Mesenchymal stem cell (in vitro differentiated cells and primary cell): ENCODE data around the gene MOCS2.
A peak's percentile ranks its signal among the peaks of the same experiment; 100 is the strongest.

Experiments used
- DNase-seq: peaks from one replicate; pipeline ENCODE4 v3.0.0-alpha.2; 2013
- H2AFZ ChIP-seq: one replicate; pipeline ENCODE4 v1.6.1; 2013; ENCODE audit warnings: low read depth, mild to moderate bottlenecking, control low read depth, inconsistent platforms, low read length, moderate library complexity
- H2AK5ac ChIP-seq: 2 replicates; pipeline ENCODE4 v1.6.1; 2013; ENCODE audit warnings: low read length, moderate library complexity, mild to moderate bottlenecking, inconsistent platforms; ENCODE audit not compliant: severe bottlenecking
- H2BK120ac ChIP-seq: one replicate; pipeline ENCODE4 v1.6.1; 2013; ENCODE audit warnings: low read depth, mild to moderate bottlenecking, inconsistent platforms, low read length, moderate library complexity
- H2BK12ac ChIP-seq, 2 experiments: one replicate each; pipeline ENCODE4 v1.6.1; 2013; ENCODE audit warnings: inconsistent platforms in 2 of 2, low read length in 2 of 2, mild to moderate bottlenecking in 2 of 2, moderate library complexity in 2 of 2, control low read depth in 1 of 2
- H2BK15ac ChIP-seq: one replicate; pipeline ENCODE4 v1.6.1; 2013; ENCODE audit warnings: mild to moderate bottlenecking, low read depth, inconsistent platforms; ENCODE audit not compliant: poor library complexity, severe bottlenecking
- H2BK5ac ChIP-seq: 2 replicates; pipeline ENCODE4 v1.6.1; 2013; ENCODE audit warnings: low read depth, mild to moderate bottlenecking, low read length, control low read depth, inconsistent platforms; ENCODE audit not compliant: poor library complexity, severe bottlenecking
- H3K14ac ChIP-seq, 2 experiments: one replicate each; pipeline ENCODE4 v1.6.1; 2013; ENCODE audit warnings: inconsistent platforms in 2 of 2, low read length in 2 of 2, control low read depth in 1 of 2, mild to moderate bottlenecking in 1 of 2, moderate library complexity in 1 of 2
- H3K18ac ChIP-seq, 2 experiments: one replicate each; pipeline ENCODE4 v1.6.1; 2013; ENCODE audit warnings: inconsistent platforms in 2 of 2, low read length in 2 of 2, control low read depth in 1 of 2, low read depth in 1 of 2, mild to moderate bottlenecking in 1 of 2
- H3K23ac ChIP-seq, 2 experiments: one replicate each; pipeline ENCODE4 v1.6.1; 2013; ENCODE audit warnings: inconsistent platforms in 2 of 2, low read length in 2 of 2, mild to moderate bottlenecking in 2 of 2, moderate library complexity in 2 of 2, control low read depth in 1 of 2
- H3K27ac ChIP-seq: 2 replicates; pipeline ENCODE4 v1.5.1; 2013; ENCODE audit warnings: mild to moderate bottlenecking, moderate library complexity, low read length, control low read depth, inconsistent platforms; ENCODE audit not compliant: poor library complexity, severe bottlenecking
- H3K27me3 ChIP-seq, 2 experiments: 2 replicates each; pipeline versions ENCODE4 v1.6.1 to v1.7.0; 2013; ENCODE audit warnings: low read length in 2 of 2, mild to moderate bottlenecking in 2 of 2, moderate library complexity in 2 of 2, control low read depth in 1 of 2, inconsistent platforms in 1 of 2; ENCODE audit not compliant: control insufficient read depth in 1 of 2, insufficient read depth in 1 of 2
- H3K36me3 ChIP-seq, 2 experiments: 2 replicates each; pipeline versions ENCODE4 v1.6.1 to v1.7.0; 2013; ENCODE audit warnings: low read length in 2 of 2, control low read depth in 1 of 2, inconsistent platforms in 1 of 2, low read depth in 1 of 2, mild to moderate bottlenecking in 1 of 2; ENCODE audit not compliant: insufficient read depth in 2 of 2, control insufficient read depth in 1 of 2
- H3K4ac ChIP-seq, 2 experiments: one replicate each; pipeline ENCODE4 v1.6.1; 2013; ENCODE audit warnings: inconsistent platforms in 2 of 2, low read length in 2 of 2, mild to moderate bottlenecking in 2 of 2, moderate library complexity in 2 of 2, control low read depth in 1 of 2, low read depth in 1 of 2
- H3K4me1 ChIP-seq: 2 replicates; pipeline ENCODE4 v1.6.1; 2013; ENCODE audit warnings: low read depth, low read length, control low read depth; ENCODE audit not compliant: control insufficient read depth, insufficient read depth
- H3K4me2 ChIP-seq: 2 replicates; pipeline ENCODE4 v1.6.1; 2013; ENCODE audit warnings: low read length, mild to moderate bottlenecking, inconsistent platforms; ENCODE audit not compliant: poor library complexity, severe bottlenecking
- H3K4me3 ChIP-seq, 2 experiments: 2 replicates each; pipeline versions ENCODE4 v1.5.1 to v1.7.0; 2013; ENCODE audit warnings: low read length in 2 of 2, mild to moderate bottlenecking in 2 of 2, control low read depth in 1 of 2, low read depth in 1 of 2; ENCODE audit not compliant: insufficient read depth in 1 of 2
- H3K79me1 ChIP-seq: replicated peaks from 2 replicates; pipeline ENCODE4 v1.6.1; 2013; ENCODE audit warnings: mild to moderate bottlenecking, control low read depth, low read length, inconsistent platforms; ENCODE audit not compliant: poor library complexity, severe bottlenecking
- H3K9ac ChIP-seq: 2 replicates; pipeline ENCODE4 v1.7.0; 2013; ENCODE audit warnings: mild to moderate bottlenecking, low read length, moderate library complexity
- H3K9me3 ChIP-seq: 2 replicates; pipeline ENCODE4 v1.7.0; 2013; ENCODE audit warnings: mild to moderate bottlenecking, low read length; ENCODE audit not compliant: control insufficient read depth
- H4K8ac ChIP-seq: one replicate; pipeline ENCODE4 v1.6.1; 2013; ENCODE audit warnings: inconsistent platforms, mild to moderate bottlenecking, low read length, moderate library complexity
- H4K91ac ChIP-seq: one replicate; pipeline ENCODE4 v1.6.1; 2013; ENCODE audit warnings: mild to moderate bottlenecking, low read length, inconsistent platforms
- WGBS: methylation state at CpG from one replicate; pipeline ENCODE4 v1.1.7; 2013; ENCODE audit warnings: mixed read lengths; 5-methylcytosine and 5-hydroxymethylcytosine counted together

MOCS2 gene

GRCh38 chr5:53091289-53091688 lies 18.3 kb downstream of the MOCS2 start:
- H3K4me1 ChIP-seq = peaks cover 6% of the 10 kb centered on the region
- H2BK120ac ChIP-seq = no peak overlapping the region
- H2AFZ ChIP-seq = no peak overlapping the region
- no peak overlapping the region for H2BK12ac ChIP-seq
- no peak overlapping the region for H2BK5ac ChIP-seq
- DNase-seq = peak; percentile 38
- peaks cover 3 to 44% of the 10 kb centered on the region in 2 experiments for H3K36me3 ChIP-seq
- H3K9me3 ChIP-seq = no peaks in the 10 kb centered on the region
- no peak overlapping the region for H3K4ac ChIP-seq
- H3K23ac ChIP-seq = no peak overlapping the region
- no peak overlapping the region for H3K4me2 ChIP-seq
- H3K4me3 ChIP-seq = no peak overlapping the region
- H3K14ac ChIP-seq = no peak overlapping the region
- no peak overlapping the region for H2AK5ac ChIP-seq
- peaks cover 2% of the 10 kb centered on the region for H3K79me1 ChIP-seq
- peak overlapping the region; percentile 45 for H3K9ac ChIP-seq
- no peaks in the 10 kb centered on the region for H3K27me3 ChIP-seq
- peak overlapping the region; percentile 26 for H3K27ac ChIP-seq
- H3K18ac ChIP-seq = no peak overlapping the region
- no peak overlapping the region for H4K8ac ChIP-seq
- no peak overlapping the region for H4K91ac ChIP-seq
- H2BK15ac ChIP-seq = no peak overlapping the region
- WGBS = no CpG with 5 or more reads among the region's 2 CpGs

GRCh38 chr5:53090229-53090628 lies 19.3 kb downstream of the MOCS2 start:
- H2BK120ac ChIP-seq = no peak overlapping the region
- H3K4me1 ChIP-seq = peaks cover 6% of the 10 kb centered on the region
- H3K27ac ChIP-seq = no peak overlapping the region
- H3K9me3 ChIP-seq = no peaks in the 10 kb centered on the region
- H4K8ac ChIP-seq = no peak overlapping the region
- no peak overlapping the region for H3K4me2 ChIP-seq
- no peak overlapping the region for H4K91ac ChIP-seq
- H3K27me3 ChIP-seq = no peaks in the 10 kb centered on the region
- H2BK12ac ChIP-seq = no peak overlapping the region
- H3K14ac ChIP-seq = no peak overlapping the region
- no peak overlapping the region for H2AFZ ChIP-seq
- no peak overlapping the region for H3K23ac ChIP-seq
- H2BK5ac ChIP-seq = no peak overlapping the region
- no peak overlapping the region for H3K4me3 ChIP-seq
- no peak for DNase-seq
- H3K36me3 ChIP-seq = peaks cover 1 to 43% of the 10 kb centered on the region in 2 experiments
- H3K4ac ChIP-seq = no peak overlapping the region
- no peak overlapping the region for H3K18ac ChIP-seq
- no peak overlapping the region for H3K9ac ChIP-seq
- H2BK15ac ChIP-seq = no peak overlapping the region
- H2AK5ac ChIP-seq = no peak overlapping the region
- peaks cover 2% of the 10 kb centered on the region for H3K79me1 ChIP-seq
- WGBS = 97% methylated on average over 5 of the region's 5 CpGs

- H3K23ac ChIP-seq = no peak overlapping the region
- H3K36me3 ChIP-seq = peaks cover 0 to 44% of the 10 kb centered on the region in 2 experiments
- no peak overlapping the region for H2AK5ac ChIP-seq
- no peak overlapping the region for H2BK5ac ChIP-seq
- H3K27me3 ChIP-seq = no peaks in the 10 kb centered on the region
- H3K9me3 ChIP-seq = no peaks in the 10 kb centered on the region
- H3K79me1 ChIP-seq = no peaks in the 10 kb centered on the region
- H2BK15ac ChIP-seq = no peak overlapping the region
- no peak overlapping the region for H2AFZ ChIP-seq
- H3K27ac ChIP-seq = no peak overlapping the region
- peaks cover 6% of the 10 kb centered on the region for H3K4me1 ChIP-seq
- no peak overlapping the region for H4K91ac ChIP-seq
- H4K8ac ChIP-seq = no peak overlapping the region
- H3K9ac ChIP-seq = no peak overlapping the region
- no peak overlapping the region for H3K14ac ChIP-seq
- H2BK12ac ChIP-seq = no peak overlapping the region
- no peak overlapping the region for H3K4me3 ChIP-seq
- H3K4me2 ChIP-seq = no peak overlapping the region
- no peak overlapping the region for H2BK120ac ChIP-seq
- 98% methylated on average over 4 of the region's 4 CpGs for WGBS
- no peak overlapping the region for H3K4ac ChIP-seq
- no peak for DNase-seq
- H3K18ac ChIP-seq = no peak overlapping the region
These were observed 20.0 kb downstream of the MOCS2 start for GRCh38 chr5:53089481-53089991.

- Histone ChIP-seq H3K4me3 (no peak overlapping the region), H3K14ac (no peak overlapping the region), H2BK120ac (no peak overlapping the region), H3K36me3 (peaks cover 3 to 54% of the 10 kb centered on the region in 2 experiments), H2BK5ac (no peak overlapping the region), H3K79me1 (no peaks in the 10 kb centered on the region), H3K9me3 (no peaks in the 10 kb centered on the region), H3K4ac (no peak overlapping the region), H3K4me1 (peaks cover 3% of the 10 kb centered on the region), H3K27me3 (no peaks in the 10 kb centered on the region), H3K4me2 (no peak overlapping the region), H2BK15ac (no peak overlapping the region), H3K18ac (no peak overlapping the region), H2BK12ac (no peak overlapping the region), H4K91ac (no peak overlapping the region), H3K27ac (no peak overlapping the region), H3K23ac (no peak overlapping the region), H4K8ac (no peak overlapping the region), H2AK5ac (no peak overlapping the region), H3K9ac (no peak overlapping the region), H2AFZ (no peak overlapping the region)
- DNase-seq = no peak
- WGBS = 89% methylated on average over 1 of the region's 1 CpG
These were observed 21.9 kb downstream of the MOCS2 start for GRCh38 chr5:53087621-53088121.
